GM21381 (cell line): ENCODE results near the gene VTI1A.

ENCODE experiments used
- ATAC-seq: cut with Tn5 transposase; IDR thresholded peaks from one replicate; pipeline ENCODE4 v1.9.1; 2021; ENCODE audit warnings: mild to moderate bottlenecking, moderate library complexity; ENCODE audit not compliant: unreplicated experiment

VTI1A gene

DNA sequence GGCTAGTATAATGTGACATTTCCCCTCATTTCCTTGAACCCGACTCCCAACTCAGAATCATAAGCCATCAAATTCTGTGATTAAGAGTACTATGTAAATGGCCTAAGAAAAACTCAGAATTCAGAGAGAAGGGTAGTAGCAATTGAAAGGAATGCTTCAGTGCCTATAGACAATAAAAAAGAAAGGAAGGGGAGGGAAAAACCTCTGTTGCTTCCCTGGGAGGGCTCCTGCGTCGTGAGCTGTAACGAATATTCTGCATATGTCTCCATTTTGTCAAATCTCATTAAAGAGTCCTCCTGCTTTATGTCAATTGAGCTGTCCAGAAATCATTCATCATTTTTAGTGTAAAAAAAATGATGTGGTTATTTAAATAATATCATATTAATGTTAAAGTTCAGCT is 223.0 kb downstream of the VTI1A start:
- ATAC-seq, result no peak

DNA sequence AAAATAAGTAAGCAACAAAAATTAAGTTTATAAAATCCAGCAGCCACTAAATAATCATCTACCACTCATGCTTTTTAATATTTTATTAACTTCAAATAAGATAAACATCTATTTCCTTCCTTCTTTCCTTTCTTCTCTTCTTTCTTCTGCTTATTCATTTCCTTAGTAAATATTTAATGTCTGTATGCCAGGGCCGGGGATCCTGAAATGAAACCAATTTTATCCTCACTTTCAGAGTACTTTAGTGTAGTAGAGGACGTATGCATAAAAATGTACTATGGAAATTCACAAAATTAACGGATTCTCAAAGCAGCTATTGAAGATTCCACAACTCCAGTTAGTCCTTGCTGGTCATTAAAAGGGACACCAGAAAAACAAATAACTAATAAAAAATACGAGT is 224.7 kb downstream of the VTI1A start:
- no peak for ATAC-seq

DNA sequence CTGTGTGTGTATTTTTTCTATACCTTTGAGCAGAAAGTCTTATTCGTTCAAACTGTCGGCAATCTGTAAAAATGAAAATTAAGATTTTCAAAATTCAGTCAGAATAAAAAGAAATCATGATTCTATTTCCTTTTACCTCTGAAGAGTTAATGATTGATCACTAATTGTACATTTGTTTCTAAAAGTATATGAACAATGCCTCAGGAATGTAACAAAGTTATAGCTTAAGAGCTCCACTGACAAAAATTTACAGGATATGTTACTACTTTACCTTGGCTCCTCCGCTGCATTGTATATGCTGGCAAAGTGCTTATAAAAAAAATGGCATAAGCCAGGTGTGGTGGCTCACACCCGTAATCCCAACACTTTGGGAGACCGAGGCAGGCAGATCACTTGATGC is 225.7 kb downstream of the VTI1A start:
- no peak for ATAC-seq

DNA sequence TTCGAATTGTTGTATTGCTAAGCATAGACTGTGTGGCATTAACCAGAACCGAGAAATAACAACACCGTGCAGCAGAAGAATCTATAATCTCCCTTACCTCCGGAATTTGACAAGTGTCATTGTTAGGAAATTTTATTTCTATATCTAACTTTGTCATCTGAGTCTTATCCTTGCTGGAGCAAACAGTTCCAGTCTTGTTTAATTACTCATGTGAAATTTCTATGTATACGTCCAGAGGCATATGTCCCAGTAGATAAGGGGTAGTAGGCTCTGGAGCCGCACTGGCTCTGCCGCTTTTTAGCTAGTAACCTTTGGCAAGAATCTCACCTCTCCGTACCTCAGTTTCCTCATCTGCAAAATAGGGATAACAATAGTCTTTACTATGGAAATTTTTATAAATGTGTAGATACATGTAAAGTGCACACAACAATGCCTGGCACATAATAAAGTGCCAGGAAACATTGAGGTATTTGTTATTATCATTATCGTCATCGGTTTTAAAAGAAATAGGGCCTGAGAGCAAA is 228.6 kb downstream of the VTI1A start:
- no peak for ATAC-seq

DNA sequence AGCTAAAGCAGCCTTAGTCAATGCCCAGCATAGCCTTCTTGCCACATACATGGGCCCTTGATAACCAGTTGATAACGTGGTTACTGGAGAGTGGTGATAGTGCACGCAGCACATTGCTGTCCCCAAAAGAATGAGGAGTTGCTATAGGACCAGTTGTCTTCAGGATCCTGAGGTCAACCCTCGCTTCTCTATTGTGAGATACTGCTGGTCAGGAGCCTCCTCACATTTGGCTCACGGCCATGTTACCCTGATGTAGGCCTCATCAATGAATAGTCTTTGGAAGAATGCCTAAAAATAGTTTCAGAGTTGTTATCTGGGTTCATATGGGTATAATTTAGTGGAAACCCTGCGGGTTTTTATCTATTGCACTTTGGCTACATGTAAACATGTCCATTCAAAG is 230.7 kb downstream of the VTI1A start:
- no peak for ATAC-seq

DNA sequence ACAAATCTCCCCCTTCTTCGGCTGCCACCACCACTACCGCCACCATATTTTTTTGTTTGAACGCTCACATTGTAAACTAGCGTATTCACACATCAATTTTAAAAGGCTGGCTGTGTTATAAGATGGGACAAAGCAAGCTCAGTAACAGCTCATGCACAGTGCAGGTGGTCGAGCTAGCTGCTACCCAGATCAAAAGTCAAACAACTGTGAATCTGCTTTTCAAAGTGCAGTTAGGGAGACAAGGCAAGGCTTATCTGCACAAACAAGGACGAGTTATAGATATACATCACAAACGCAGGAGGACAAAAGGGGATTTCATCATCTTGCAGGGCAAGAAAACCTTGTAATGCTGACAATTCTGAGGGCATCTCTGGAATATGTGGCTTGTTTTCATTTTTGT is 231.6 kb downstream of the VTI1A start:
- ATAC-seq, result no peak

DNA sequence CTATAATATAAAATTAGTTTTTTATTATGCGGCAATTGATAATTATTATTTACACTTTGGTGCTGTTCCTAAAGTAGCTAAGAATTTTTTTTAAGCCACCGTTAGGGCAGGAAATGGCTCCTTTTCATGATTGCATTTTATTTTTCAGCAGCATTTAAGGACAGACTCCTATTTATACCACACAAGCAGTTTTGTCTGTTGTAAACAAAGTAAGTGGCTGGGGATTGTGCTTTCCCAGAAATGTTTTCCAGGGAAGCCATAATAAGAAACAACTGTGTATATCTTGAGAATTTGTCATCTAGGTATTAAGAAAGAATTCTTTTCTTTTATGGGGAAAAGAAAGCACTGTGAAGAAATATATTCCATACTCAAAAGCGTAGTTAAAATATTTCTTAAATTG is 232.0 kb downstream of the VTI1A start:
- no peak for ATAC-seq

DNA sequence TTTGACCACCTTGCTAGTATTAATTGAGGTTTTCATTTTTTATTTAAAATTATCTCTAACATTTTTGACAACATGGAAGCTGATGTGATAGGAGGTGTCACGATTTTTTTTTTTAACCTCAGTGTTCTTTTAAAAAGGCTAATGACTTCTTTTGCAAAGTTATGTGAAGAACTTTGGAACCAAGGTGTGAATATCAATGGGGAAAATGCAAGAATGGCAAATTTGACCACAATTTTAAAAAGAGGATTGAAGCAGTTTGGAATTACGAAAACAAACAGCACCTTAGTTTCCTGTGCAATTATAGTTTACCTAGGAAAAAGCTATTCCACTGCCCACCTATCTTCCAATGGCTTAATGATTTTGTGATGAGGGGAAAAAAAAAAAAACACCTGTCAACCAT is 232.4 kb downstream of the VTI1A start:
- ATAC-seq, result no peak

DNA sequence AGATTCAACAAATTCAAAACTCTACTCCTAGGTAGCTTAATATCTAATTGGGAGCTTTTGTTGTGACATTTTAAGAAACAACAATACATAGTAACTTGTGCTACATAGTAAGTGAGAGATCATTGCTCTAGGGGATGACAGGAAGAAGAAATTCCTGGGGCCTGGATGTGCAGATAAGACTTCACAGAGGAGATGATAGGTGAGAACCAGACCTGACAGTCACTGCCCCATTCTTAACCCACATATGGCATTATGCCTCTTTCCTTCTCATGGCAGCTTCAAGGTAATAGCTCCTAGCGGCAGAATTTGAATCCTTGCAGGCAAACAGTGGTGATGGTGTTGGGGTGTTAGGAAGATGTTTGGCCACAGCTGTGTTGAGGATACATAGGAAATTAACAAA is 233.6 kb downstream of the VTI1A start:
- ATAC-seq, result no peak

DNA sequence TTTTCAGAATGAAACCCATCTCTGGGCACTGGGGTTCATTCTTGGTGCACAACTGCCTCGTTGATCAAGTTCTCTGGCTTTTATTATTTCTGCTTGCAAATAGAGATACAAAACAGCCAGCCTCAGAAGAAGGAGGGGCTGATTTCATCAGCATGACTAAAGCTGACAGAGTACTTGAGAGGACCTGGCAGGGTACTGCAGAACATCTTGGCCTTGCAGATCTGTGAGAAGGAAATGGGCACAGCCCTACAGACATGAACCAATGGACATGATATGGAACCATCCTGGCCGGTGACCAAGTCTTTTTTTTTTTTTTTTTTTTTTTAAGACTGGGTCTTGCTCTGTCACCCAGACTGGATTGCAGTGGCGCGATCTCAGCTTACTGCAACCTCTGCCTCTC is 240.6 kb downstream of the VTI1A start:
- no peak for ATAC-seq

DNA sequence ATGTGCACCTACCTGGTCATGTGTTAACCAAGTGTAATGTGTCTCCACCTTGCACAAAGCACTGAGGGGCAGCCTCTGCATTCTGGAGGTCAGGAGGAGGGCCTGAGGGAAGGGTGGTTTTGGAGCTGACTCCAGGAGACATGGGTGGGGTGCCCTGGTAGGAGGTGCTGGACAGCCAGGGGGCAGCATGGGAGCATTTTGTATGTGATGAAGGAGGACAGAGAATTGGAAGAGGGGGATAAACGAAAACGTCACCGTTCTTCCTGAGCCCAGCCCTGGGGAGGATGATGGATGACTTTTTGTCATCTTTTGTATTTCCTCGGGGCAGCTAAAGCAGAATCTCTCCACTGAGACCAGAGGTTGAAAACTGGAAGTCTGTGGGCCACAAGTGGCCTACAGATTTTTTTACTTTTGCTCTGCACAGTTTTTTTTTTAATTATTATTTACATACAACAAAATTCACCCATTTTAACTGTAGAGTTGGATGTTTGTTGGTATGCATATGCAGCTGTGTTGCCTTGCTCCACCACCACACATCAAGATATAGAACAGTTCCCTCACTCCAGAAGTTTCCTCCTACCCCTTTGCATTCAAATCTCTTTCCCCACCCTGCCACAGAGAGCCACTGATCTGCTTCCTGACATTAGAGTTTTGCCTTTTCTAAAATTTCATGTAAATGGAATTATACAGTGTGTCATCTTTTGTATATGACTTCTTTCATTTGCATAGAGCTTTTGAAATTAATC is 242.5 kb downstream of the VTI1A start:
- no peak for ATAC-seq

DNA sequence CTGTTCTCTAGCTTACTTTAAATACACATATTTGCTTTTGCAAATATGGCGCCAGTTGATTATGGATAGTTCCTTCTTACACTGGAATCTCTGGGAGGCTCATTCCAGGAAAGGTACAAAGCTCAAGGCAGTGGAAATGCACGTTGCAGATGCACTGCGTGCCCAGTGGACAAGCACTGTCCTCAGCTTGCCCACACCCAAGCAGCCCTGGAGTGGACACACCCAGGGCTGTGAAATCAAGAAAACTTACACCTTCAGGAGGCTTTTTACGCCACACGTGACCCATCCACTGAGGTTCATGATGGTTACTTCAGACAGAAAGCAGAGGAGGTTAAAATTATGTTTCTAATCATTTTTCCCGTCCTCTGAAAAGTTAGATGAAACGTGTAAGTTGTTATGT is 248.5 kb downstream of the VTI1A start:
- no peak for ATAC-seq

DNA sequence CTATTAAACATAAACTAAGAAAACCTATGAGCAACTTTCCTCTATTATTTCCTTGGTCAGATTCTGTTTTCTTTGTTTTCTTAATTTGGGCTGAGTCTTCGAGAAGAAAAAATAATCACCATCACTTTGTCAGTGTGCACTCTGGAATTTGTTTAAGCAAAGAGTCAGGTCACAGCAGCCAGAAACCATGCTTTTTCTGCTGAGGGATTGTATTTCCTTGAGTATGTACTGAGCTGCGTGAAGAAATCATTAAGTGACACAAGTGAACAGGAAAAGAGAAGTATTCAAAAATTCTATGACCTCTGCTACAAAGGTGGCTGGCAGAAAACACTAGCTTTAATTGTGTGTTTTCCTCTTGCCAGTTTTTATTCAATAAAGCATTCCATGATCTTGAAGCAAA is 249.6 kb downstream of the VTI1A start:
- no peak for ATAC-seq

DNA sequence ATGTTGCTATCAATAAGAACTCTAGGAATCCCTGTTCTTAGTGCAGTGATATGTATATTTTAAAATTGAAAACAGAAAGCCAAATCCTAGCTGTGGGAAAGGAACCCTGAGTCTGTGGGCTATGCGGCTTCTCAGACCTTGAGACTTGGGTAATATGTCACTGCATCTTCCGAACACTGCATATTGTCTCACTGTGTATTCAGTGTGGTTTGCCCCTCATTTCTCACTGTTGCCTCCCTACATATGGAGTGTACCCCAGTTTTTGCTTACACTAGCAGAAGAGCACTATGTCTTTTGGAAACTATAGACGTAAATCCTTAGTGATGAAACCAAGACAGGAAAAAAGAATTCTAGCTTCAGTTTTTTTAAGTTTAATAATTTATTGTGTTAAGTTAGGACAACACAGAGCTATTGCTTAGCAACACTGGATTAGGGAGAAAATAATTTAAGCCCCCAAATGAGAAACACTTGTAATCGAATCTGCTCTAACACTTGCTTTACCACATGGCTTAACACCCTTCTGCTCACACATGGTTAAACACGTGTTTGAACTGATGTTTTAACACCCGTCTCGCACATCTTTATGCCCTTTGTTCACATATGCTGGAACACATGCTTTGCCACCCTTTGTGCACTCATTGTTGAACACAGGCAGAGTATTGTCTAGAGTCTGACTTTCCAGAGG is 251.3 kb downstream of the VTI1A start:
- ATAC-seq, result no peak

DNA sequence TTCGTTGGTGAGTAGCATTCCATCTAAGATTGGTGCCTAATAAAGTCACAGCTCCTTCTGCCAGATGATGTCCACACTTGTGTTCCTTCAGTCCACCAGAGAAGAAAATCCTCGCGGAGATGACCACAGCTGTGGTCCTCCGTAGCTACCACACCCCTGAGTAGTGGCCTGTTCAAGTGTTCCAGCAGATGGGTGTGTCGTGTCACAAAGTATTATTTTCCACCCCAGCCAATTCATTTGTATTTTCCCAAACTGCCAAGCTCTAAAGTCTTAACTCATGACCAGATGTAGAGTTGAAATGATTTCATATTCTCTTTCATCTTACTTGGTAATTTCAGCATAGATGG is 251.8 kb downstream of the VTI1A start:
- ATAC-seq, result no peak

DNA sequence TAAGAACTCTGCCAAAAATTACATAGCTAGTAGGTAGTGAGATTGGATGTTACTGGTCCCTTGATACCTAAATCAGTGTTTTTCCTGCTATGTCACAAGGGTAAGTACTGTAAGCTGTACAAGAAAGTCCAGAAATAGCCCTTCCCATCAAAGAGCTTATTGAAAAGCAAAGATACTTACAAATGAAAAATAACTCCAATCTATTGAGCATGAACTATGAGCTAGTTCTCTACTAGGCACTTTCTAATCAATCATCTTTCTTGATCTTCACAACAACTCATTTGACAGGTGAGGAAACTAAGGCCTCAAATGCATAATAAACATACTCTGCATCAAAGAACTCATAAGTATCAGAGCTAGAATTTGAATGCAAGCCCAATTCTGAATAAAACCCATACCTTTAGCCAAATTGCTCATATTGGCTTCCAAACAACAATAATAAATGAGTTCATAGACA is 253.2 kb downstream of the VTI1A start:
- ATAC-seq, result no peak

DNA sequence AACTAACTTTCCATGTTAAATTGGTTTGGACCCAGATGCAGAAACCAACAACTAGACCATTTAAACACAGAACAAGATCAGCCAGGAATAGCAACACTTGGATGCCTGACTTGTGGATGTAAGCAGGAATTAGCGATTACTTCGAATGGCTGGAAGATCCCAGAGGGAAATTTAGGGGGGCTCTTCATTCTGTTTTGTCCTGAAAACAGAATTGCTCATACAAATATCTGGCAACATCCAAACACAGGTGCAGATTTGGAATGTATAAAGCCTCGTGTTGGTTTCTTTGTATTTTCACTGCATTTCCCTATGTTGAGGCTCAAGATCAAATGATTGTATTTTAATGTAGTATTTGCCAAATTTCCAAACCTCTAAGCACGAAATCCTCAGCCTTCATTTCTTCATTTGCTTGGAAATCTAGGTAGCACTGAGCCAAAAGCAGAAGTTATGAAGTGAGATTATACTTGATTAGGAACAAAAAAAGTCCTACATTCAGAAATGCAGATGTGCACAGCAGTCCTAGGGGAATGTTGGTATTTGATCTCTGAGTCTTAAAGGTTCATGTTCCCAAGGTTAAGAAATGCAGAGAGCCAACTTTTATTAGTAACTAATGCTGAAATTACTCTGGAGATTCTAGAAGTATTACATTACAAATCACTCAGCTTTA is 254.3 kb downstream of the VTI1A start:
- ATAC-seq, result no peak

DNA sequence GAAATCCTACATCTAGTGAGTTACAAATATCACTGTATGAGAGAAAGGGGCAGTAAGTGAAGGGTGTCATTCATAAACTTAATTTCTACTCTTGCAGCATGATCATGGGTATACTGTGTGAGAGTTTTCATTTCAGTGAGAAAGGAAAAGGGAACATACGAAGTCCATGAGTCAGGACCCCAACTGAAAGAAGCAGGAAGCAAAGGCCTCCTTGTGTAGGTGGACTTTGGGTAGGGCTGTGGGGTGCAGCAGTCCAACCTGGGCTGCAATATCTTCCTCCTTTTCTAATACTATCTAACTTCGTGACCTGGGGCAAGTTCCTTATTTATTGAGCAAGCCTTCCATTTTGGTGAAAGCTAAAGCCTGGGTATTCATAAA is 254.9 kb downstream of the VTI1A start:
- ATAC-seq, result no peak

DNA sequence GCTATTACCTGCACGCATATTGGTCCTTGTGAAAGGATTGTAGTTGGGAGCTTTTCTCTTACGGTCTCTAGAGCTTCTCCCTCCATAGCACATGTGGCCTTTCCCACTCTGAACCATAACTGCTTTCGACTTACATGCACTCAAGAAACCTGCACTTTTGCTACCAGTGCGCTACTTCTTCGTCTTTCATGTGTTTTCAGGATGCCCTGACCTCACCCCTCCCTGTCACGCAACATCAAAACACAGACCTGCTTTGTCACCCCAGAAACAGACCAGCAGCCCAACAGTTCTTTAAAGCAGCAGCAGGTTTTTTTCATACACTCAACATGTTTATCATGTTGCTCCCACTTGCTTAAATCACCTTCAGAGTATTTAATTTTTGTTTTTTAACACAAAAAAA is 259.6 kb downstream of the VTI1A start:
- ATAC-seq, result no peak

DNA sequence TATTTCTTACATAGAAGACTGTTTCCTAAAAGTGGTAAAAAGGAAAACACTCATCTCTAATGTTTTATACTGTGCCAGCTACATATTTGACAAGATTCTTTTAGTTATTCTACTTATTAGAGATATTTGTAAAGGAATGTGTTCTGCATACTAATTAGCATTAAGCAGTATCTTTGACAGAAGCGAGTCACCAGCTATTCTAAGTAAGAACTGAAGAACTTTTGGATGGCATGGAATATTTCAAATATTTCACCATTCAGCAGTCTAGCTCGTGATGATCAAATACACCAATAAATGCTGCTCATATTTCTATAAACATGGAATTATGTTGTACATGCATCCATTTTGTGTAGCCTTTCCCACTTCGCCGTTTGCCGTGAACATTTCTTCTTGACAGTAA is 261.4 kb downstream of the VTI1A start:
- ATAC-seq, result no peak

DNA sequence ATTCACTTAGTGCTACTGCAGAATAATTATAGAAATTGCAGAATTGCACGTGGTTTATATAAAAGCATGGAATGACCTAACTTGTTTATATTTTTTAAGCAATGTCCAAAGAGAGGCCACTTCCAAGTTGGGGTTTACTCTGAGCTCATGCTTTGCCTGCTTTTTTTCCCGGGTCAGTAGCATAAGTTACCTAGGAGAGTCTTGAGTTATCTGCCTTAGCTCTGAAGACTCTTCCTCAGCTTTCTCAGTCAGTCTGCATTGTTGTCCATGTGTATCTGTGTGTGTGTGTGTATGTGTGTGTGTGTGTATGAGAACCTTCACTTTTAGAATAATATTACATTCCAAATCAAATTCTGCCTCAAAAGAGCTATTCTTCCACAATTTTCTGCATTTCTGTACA is 263.5 kb downstream of the VTI1A start:
- no peak for ATAC-seq

DNA sequence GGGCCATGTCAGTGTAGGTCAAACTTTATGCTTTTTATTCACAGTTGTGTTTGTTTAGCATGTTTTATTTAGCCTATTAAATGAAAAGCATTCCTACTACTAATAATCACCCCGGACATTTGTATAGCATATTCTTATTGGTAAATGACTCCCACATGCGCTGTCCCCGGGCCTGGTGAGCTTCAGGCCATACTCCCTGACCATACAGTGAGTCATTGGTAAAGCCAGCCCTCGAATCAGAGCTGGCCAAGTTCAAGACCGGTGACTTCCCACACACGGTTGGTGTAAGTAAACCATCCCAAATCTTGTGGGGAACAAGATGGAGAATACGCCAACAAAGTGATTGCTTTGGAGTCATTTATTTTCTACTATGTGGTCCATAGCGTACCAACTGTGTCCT is 264.4 kb downstream of the VTI1A start:
- no peak for ATAC-seq
